Mesenchymal stem cell (in vitro differentiated cells and primary cell): Measurements from ENCODE around the gene UBAP2.

Source experiments
- DNase-seq: peaks from one replicate; pipeline ENCODE4 v3.0.0-alpha.2; 2013
- H2AFZ ChIP-seq: one replicate; pipeline ENCODE4 v1.6.1; 2013; ENCODE audit warnings: low read depth, mild to moderate bottlenecking, control low read depth, inconsistent platforms, low read length, moderate library complexity
- H2AK5ac ChIP-seq: 2 replicates; pipeline ENCODE4 v1.6.1; 2013; ENCODE audit warnings: low read length, moderate library complexity, mild to moderate bottlenecking, inconsistent platforms; ENCODE audit not compliant: severe bottlenecking
- H2BK120ac ChIP-seq: one replicate; pipeline ENCODE4 v1.6.1; 2013; ENCODE audit warnings: low read depth, mild to moderate bottlenecking, inconsistent platforms, low read length, moderate library complexity
- H2BK12ac ChIP-seq, 2 experiments: one replicate each; pipeline ENCODE4 v1.6.1; 2013; ENCODE audit warnings: inconsistent platforms in 2 of 2, low read length in 2 of 2, mild to moderate bottlenecking in 2 of 2, moderate library complexity in 2 of 2, control low read depth in 1 of 2
- H2BK15ac ChIP-seq: one replicate; pipeline ENCODE4 v1.6.1; 2013; ENCODE audit warnings: mild to moderate bottlenecking, low read depth, inconsistent platforms; ENCODE audit not compliant: poor library complexity, severe bottlenecking
- H2BK5ac ChIP-seq: 2 replicates; pipeline ENCODE4 v1.6.1; 2013; ENCODE audit warnings: low read depth, mild to moderate bottlenecking, low read length, control low read depth, inconsistent platforms; ENCODE audit not compliant: poor library complexity, severe bottlenecking
- H3K14ac ChIP-seq, 2 experiments: one replicate each; pipeline ENCODE4 v1.6.1; 2013; ENCODE audit warnings: inconsistent platforms in 2 of 2, low read length in 2 of 2, control low read depth in 1 of 2, mild to moderate bottlenecking in 1 of 2, moderate library complexity in 1 of 2
- H3K18ac ChIP-seq, 2 experiments: one replicate each; pipeline ENCODE4 v1.6.1; 2013; ENCODE audit warnings: inconsistent platforms in 2 of 2, low read length in 2 of 2, control low read depth in 1 of 2, low read depth in 1 of 2, mild to moderate bottlenecking in 1 of 2
- H3K23ac ChIP-seq, 2 experiments: one replicate each; pipeline ENCODE4 v1.6.1; 2013; ENCODE audit warnings: inconsistent platforms in 2 of 2, low read length in 2 of 2, mild to moderate bottlenecking in 2 of 2, moderate library complexity in 2 of 2, control low read depth in 1 of 2
- H3K27ac ChIP-seq: 2 replicates; pipeline ENCODE4 v1.5.1; 2013; ENCODE audit warnings: mild to moderate bottlenecking, moderate library complexity, low read length, control low read depth, inconsistent platforms; ENCODE audit not compliant: poor library complexity, severe bottlenecking
- H3K27me3 ChIP-seq, 2 experiments: 2 replicates each; pipeline versions ENCODE4 v1.6.1 to v1.7.0; 2013; ENCODE audit warnings: low read length in 2 of 2, mild to moderate bottlenecking in 2 of 2, moderate library complexity in 2 of 2, control low read depth in 1 of 2, inconsistent platforms in 1 of 2; ENCODE audit not compliant: control insufficient read depth in 1 of 2, insufficient read depth in 1 of 2
- H3K36me3 ChIP-seq, 2 experiments: 2 replicates each; pipeline versions ENCODE4 v1.6.1 to v1.7.0; 2013; ENCODE audit warnings: low read length in 2 of 2, control low read depth in 1 of 2, inconsistent platforms in 1 of 2, low read depth in 1 of 2, mild to moderate bottlenecking in 1 of 2; ENCODE audit not compliant: insufficient read depth in 2 of 2, control insufficient read depth in 1 of 2
- H3K4ac ChIP-seq, 2 experiments: one replicate each; pipeline ENCODE4 v1.6.1; 2013; ENCODE audit warnings: inconsistent platforms in 2 of 2, low read length in 2 of 2, mild to moderate bottlenecking in 2 of 2, moderate library complexity in 2 of 2, control low read depth in 1 of 2, low read depth in 1 of 2
- H3K4me1 ChIP-seq: 2 replicates; pipeline ENCODE4 v1.6.1; 2013; ENCODE audit warnings: low read depth, low read length, control low read depth; ENCODE audit not compliant: control insufficient read depth, insufficient read depth
- H3K4me2 ChIP-seq: 2 replicates; pipeline ENCODE4 v1.6.1; 2013; ENCODE audit warnings: low read length, mild to moderate bottlenecking, inconsistent platforms; ENCODE audit not compliant: poor library complexity, severe bottlenecking
- H3K4me3 ChIP-seq, 2 experiments: 2 replicates each; pipeline versions ENCODE4 v1.5.1 to v1.7.0; 2013; ENCODE audit warnings: low read length in 2 of 2, mild to moderate bottlenecking in 2 of 2, control low read depth in 1 of 2, low read depth in 1 of 2; ENCODE audit not compliant: insufficient read depth in 1 of 2
- H3K79me1 ChIP-seq: replicated peaks from 2 replicates; pipeline ENCODE4 v1.6.1; 2013; ENCODE audit warnings: mild to moderate bottlenecking, control low read depth, low read length, inconsistent platforms; ENCODE audit not compliant: poor library complexity, severe bottlenecking
- H3K9ac ChIP-seq: 2 replicates; pipeline ENCODE4 v1.7.0; 2013; ENCODE audit warnings: mild to moderate bottlenecking, low read length, moderate library complexity
- H3K9me3 ChIP-seq: 2 replicates; pipeline ENCODE4 v1.7.0; 2013; ENCODE audit warnings: mild to moderate bottlenecking, low read length; ENCODE audit not compliant: control insufficient read depth
- H4K8ac ChIP-seq: one replicate; pipeline ENCODE4 v1.6.1; 2013; ENCODE audit warnings: inconsistent platforms, mild to moderate bottlenecking, low read length, moderate library complexity
- H4K91ac ChIP-seq: one replicate; pipeline ENCODE4 v1.6.1; 2013; ENCODE audit warnings: mild to moderate bottlenecking, low read length, inconsistent platforms
- WGBS: methylation state at CpG from one replicate; pipeline ENCODE4 v1.1.7; 2013; ENCODE audit warnings: mixed read lengths; 5-methylcytosine and 5-hydroxymethylcytosine counted together

Gene UBAP2

GRCh38 chr9:33950371-33950770 lies 98.3 kb downstream of the UBAP2 start:
- Histone ChIP-seq H4K91ac (no peak overlapping the region), H3K4me1 (peaks cover 15% of the 10 kb centered on the region), H3K9me3 (no peaks in the 10 kb centered on the region), H3K23ac (no peak overlapping the region), H4K8ac (no peak overlapping the region), H3K4me2 (no peak overlapping the region), H2AK5ac (no peak overlapping the region), H2BK12ac (no peak overlapping the region), H3K27ac (no peak overlapping the region), H3K9ac (no peak overlapping the region), H2AFZ (no peak overlapping the region), H3K18ac (no peak overlapping the region), H3K4ac (no peak overlapping the region), H2BK120ac (no peak overlapping the region), H3K14ac (no peak overlapping the region), H3K79me1 (peaks cover 4% of the 10 kb centered on the region), H3K36me3 (peaks cover 15 to 58% of the 10 kb centered on the region in 2 experiments), H2BK5ac (no peak overlapping the region), H3K27me3 (no peaks in the 10 kb centered on the region), H2BK15ac (no peak overlapping the region), H3K4me3 (no peak overlapping the region)
- no peak for DNase-seq
- 97% methylated on average over 1 of the region's 1 CpG for WGBS

- DNase-seq = peak; percentile 90
- H2BK12ac ChIP-seq = no peak overlapping the region
- no peak overlapping the region for H2BK120ac ChIP-seq
- H3K4me2 ChIP-seq = peak overlapping the region; percentile 40
- H3K27ac ChIP-seq = peak overlapping the region; percentile 100
- H3K36me3 ChIP-seq = peaks cover 10 to 56% of the 10 kb centered on the region in 2 experiments
- no peaks in the 10 kb centered on the region for H3K27me3 ChIP-seq
- WGBS = 80% methylated on average over 3 of the region's 3 CpGs
- H3K9me3 ChIP-seq = no peaks in the 10 kb centered on the region
- no peak overlapping the region for H2BK15ac ChIP-seq
- peak overlapping the region in 1 of 2 experiments; percentile 58 for H3K18ac ChIP-seq
- peaks cover 9% of the 10 kb centered on the region for H3K79me1 ChIP-seq
- H3K4me3 ChIP-seq = no peak overlapping the region
- H2AFZ ChIP-seq = no peak overlapping the region
- H4K91ac ChIP-seq = no peak overlapping the region
- H3K9ac ChIP-seq = no peak overlapping the region
- no peak overlapping the region for H3K23ac ChIP-seq
- peaks cover 22% of the 10 kb centered on the region for H3K4me1 ChIP-seq
- peak overlapping the region; percentile 100 for H2AK5ac ChIP-seq
- H3K4ac ChIP-seq = no peak overlapping the region
- peak overlapping the region; percentile 98 for H2BK5ac ChIP-seq
- no peak overlapping the region for H3K14ac ChIP-seq
- H4K8ac ChIP-seq = no peak overlapping the region
Observed at GRCh38 chr9:33946779-33947535, 101.7 kb downstream of the UBAP2 start.

- Histone ChIP-seq H4K91ac (no peak overlapping the region), H3K9ac (no peak overlapping the region), H2AFZ (no peak overlapping the region), H3K27ac (peak overlapping the region; percentile 90), H4K8ac (no peak overlapping the region), H3K27me3 (no peaks in the 10 kb centered on the region), H2BK12ac (no peak overlapping the region), H2BK120ac (no peak overlapping the region), H3K23ac (no peak overlapping the region), H2BK5ac (no peak overlapping the region), H3K4me1 (peaks cover 19% of the 10 kb centered on the region), H3K9me3 (no peaks in the 10 kb centered on the region), H3K14ac (no peak overlapping the region), H3K18ac (no peak overlapping the region), H2AK5ac (peak overlapping the region; percentile 98), H3K79me1 (peaks cover 7% of the 10 kb centered on the region), H3K4me2 (no peak overlapping the region), H3K4ac (no peak overlapping the region), H3K4me3 (no peak overlapping the region), H3K36me3 (peaks cover 16 to 60% of the 10 kb centered on the region in 2 experiments), H2BK15ac (no peak overlapping the region)
- DNase-seq = peak; percentile 20
- 58% methylated on average over 2 of the region's 2 CpGs for WGBS
Observed at GRCh38 chr9:33943389-33943788, 105.3 kb downstream of the UBAP2 start.

- H3K4me2 ChIP-seq = no peak overlapping the region
- H2BK12ac ChIP-seq = no peak overlapping the region
- H3K4me3 ChIP-seq = no peak overlapping the region
- no peak overlapping the region for H2AFZ ChIP-seq
- no peak overlapping the region for H3K9ac ChIP-seq
- H3K4me1 ChIP-seq = peaks cover 15% of the 10 kb centered on the region
- no peak overlapping the region for H3K4ac ChIP-seq
- H3K18ac ChIP-seq = peak overlapping the region in 1 of 2 experiments; percentile 11
- WGBS = 100% methylated on average over 1 of the region's 3 CpGs
- no peak overlapping the region for H3K23ac ChIP-seq
- H2BK120ac ChIP-seq = no peak overlapping the region
- peak overlapping the region; percentile 90 for H3K27ac ChIP-seq
- H2BK5ac ChIP-seq = no peak overlapping the region
- peak; percentile 88 for DNase-seq
- H3K79me1 ChIP-seq = peaks cover 12% of the 10 kb centered on the region
- no peak overlapping the region for H3K14ac ChIP-seq
- no peaks in the 10 kb centered on the region for H3K9me3 ChIP-seq
- no peaks in the 10 kb centered on the region for H3K27me3 ChIP-seq
- no peak overlapping the region for H2BK15ac ChIP-seq
- no peak overlapping the region for H4K91ac ChIP-seq
- peak overlapping the region; percentile 61 for H2AK5ac ChIP-seq
- no peak overlapping the region for H4K8ac ChIP-seq
- peaks cover 20 to 60% of the 10 kb centered on the region in 2 experiments for H3K36me3 ChIP-seq
Observed at GRCh38 chr9:33942471-33943083, 106.1 kb downstream of the UBAP2 start.
